HG03095 (cell line): ENCODE measurements around the gene FASTKD1.
"Not testable (repeated sequence)": the region's sequence is repeated elsewhere in the genome, so short reads cannot be mapped to it uniquely, and the experiment has no call there.

Experiments used
- ATAC-seq: cut with Tn5 transposase; IDR thresholded peaks from one replicate; pipeline ENCODE4 v1.9.1; 2021; ENCODE audit warnings: moderate library complexity; ENCODE audit not compliant: unreplicated experiment

FASTKD1 gene, protein sequence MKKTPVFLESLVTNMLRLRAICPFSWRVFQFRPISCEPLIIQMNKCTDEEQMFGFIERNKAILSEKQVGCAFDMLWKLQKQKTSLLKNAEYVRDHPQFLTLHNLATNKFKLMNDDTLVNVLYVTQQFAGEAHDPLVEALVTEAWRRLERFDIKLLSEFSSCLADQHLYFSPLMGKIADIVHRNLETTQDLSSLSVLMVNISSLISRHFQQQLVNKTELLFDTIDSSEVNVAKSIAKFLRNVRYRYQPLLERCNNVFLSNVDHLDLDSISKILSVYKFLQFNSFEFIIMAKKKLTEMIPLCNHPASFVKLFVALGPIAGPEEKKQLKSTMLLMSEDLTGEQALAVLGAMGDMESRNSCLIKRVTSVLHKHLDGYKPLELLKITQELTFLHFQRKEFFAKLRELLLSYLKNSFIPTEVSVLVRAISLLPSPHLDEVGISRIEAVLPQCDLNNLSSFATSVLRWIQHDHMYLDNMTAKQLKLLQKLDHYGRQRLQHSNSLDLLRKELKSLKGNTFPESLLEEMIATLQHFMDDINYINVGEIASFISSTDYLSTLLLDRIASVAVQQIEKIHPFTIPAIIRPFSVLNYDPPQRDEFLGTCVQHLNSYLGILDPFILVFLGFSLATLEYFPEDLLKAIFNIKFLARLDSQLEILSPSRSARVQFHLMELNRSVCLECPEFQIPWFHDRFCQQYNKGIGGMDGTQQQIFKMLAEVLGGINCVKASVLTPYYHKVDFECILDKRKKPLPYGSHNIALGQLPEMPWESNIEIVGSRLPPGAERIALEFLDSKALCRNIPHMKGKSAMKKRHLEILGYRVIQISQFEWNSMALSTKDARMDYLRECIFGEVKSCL

DNA sequence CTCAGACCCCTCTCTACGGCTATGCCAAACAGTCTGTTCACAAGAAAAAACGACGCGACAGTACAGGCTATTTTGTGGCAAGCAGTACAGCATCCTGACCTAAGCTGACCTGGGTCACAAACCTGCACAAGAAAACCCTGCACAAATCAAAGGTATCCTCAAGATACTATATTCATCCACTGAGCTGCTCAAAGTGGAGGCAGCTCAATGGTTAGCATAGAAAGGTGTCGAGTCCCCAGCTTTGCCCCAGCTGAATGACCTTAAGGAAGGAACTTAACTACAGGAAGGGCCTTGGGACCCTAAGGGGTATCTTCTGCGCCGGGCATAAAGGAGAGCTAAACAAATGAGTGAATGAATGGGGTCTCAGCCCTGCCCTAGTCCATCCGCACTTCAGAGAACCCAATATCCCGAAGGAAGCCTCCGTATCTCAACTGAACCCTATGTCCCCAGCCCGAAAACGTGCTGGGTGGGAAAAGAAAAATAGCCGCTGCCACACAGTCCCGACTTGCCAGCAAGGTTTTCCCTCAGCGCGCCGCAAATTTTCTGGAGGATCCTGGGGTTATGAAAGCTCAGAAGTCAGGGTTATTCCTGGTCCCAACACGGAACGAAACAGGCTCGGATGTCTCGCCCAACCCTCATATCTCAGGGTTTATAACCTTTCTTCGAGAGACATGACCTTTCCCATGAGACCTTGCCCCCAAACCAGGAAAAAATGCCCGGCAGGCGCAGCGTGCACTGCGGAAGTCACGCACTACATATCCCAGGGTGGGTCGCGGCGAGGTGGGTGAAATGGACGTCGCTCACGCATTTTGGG, at the start of gene FASTKD1:
Gene FASTKD1 (minus strand): TSS at position 706 of the 814 bp plus-strand sequence. CDS start 1,836 bp downstream, outside the sequence.
- ATAC-seq, result peak; percentile 99

GRCh38 chr2:169623235-169623634, 49.6 kb upstream of the FASTKD1 start:
- ATAC-seq, result no peak

GRCh38 chr2:169620509-169620908, 46.8 kb upstream of the FASTKD1 start:
- no peak for ATAC-seq

DNA sequence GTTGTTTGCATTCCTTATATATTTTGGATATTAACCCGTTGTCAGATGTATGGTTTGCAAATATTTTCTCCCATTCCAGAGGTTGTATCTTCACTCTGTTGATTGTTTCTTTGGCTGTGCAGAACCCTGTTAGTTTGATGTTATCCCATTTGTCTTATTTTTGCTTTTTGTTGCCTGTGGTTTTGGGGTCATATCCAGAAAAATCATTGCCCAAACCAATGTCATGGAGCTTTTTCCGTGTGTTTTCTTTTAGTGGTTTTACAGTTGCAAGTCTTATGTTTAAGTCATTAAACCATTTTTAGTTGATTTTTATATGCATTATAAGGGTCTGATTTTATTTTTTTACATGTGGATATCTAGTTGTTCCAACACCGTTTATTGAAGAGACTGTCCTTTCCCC, 46.3 kb upstream of the FASTKD1 start:
- no peak for ATAC-seq

GRCh38 chr2:169615982-169616381, 42.3 kb upstream of the FASTKD1 start:
- not testable (repeated sequence) for ATAC-seq

DNA sequence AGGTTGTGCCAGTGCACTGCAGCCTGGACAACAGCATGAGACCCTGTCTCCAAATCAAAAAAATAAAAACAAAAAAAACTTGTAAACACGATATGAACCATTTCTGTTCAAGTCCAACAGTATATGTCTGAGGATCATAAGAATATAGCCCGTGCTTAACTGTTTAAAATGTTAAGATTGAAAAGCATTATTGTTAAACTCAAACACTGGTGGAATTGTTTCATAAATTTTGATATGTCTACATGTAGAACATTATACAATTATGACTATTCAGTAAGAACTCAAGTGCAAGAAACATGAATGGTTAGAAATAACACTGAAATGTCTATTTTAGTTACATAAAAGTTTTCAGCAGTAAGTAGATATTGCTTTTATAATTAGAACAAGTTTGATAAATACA, 40.2 kb upstream of the FASTKD1 start:
- no peak for ATAC-seq

- no peak for ATAC-seq
Measured at GRCh38 chr2:169609264-169609663, 35.6 kb upstream of the FASTKD1 start.

DNA sequence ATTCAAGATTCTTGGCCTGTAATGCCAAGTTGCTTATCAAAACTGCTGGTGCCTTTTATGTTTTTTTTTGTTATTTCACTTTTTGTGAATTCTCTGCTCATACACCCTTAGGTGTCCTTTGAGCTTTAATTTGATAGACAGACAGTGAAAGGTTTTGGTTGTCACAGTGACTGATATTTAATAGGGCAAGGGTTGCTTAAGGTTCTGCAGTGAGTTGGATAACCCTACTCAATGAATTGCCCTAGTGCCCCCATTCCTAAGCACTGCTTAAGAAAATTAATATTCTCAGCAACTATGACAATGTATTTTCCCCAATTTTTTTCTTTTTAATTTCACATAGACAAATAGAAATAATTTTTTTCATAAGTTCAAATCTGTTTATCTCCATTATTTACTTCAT, 25.9 kb upstream of the FASTKD1 start:
- ATAC-seq, result no peak

GRCh38 chr2:169598982-169599381, 25.3 kb upstream of the FASTKD1 start:
- ATAC-seq, result no peak

- ATAC-seq, result not testable (repeated sequence)
Measured at GRCh38 chr2:169596546-169596945, 22.9 kb upstream of the FASTKD1 start.

DNA sequence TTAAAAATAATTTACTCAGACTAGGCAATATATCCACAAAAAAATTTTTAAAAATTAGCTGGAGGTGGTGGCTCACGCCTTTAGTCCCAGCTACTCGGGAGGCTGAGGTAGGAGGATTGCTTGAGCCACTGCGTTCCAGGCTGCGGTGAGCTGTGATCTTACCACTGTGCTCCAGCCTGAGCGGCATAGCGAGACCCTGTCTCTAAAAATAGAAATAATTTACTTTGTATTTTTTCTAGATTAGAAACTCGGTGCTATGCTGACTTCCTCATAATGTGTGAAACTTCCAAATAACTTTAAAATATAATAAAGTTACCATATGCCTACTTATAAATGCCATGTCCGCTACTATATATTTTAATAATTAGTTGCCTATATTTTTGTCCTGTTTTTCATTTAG, 17.1 kb upstream of the FASTKD1 start:
- ATAC-seq, result no peak

DNA sequence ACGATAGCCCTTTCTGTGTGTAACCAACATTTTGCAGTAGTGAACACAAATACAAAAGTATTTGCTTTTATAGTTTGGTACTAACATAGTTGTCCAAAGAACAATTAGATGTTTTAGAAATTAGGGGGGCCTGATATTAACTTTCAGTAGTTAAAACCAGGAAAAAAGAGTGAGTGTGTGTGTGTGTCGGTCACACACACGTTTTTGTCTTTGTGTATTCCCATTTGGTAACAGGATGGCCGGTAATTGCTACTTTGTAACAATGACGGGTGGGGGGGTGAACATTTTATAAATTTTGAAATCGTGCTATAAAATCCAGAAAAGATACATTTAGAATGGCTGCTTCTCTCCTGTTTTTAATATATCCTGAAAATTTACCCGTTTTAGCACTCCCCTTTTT, 12.0 kb upstream of the FASTKD1 start:
- ATAC-seq, result no peak

- peak; percentile 87 for ATAC-seq
Measured at GRCh38 chr2:169584005-169584877, 10.6 kb upstream of the FASTKD1 start, which contains the start of gene PPIG. TSS of gene PPIG (plus strand) at chr2:169584351. CDS start at chr2:169604042, 19,691 bp downstream.

GRCh38 chr2:169583518-169583917, 9.9 kb upstream of the FASTKD1 start:
- no peak for ATAC-seq

DNA sequence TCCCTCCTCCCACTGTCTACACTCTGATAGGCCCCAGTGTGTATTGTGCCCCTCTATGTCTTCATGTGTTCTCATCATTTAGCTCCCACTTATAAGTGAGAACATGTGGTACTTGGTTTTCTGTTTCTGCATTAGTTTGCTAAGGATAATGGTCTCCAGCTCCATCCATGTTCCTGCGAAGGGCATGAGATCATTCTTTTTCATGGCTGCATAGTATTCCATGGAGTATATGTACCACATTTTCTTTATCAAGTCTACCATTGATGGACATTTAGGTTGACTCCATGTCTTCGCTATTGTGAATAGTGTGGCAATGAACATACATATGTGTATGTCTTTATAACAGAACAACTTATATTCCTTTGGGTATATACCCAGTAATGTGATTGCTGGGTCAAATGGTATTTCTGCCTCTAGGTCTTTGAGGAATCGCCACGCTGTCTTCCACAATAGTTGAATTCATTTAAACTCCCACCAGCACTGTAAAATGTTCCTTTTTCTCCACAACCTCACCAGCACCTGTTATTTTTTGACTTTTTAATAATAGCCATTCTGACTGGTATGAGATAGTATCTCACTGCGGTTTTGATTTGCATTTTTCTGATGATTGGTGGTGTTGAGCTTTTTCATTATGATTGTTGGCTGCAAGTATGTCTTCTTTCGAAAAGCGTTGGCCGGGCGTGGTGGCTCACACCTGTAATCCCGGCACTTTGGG, 9.0 kb upstream of the FASTKD1 start:
- ATAC-seq, result not testable (repeated sequence)

DNA sequence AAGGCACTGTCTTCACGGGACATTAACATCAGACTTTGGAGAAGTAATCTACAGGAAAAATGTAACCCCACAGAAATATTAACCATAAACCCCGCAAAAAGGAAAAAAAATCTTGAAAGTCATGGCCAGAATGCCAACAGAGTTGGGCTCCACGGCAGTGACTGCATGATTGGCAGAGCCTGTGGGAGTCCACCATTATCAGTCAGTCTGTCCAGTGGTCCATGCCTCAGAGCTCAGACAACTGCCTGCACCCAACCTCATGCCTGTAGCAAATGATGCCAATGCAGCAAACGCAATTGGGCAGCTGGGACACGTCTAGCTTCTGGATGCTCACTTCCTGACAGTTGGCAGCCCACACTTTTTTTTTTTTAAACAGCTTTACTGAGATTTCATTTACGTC, 5.4 kb upstream of the FASTKD1 start:
- ATAC-seq, result no peak

DNA sequence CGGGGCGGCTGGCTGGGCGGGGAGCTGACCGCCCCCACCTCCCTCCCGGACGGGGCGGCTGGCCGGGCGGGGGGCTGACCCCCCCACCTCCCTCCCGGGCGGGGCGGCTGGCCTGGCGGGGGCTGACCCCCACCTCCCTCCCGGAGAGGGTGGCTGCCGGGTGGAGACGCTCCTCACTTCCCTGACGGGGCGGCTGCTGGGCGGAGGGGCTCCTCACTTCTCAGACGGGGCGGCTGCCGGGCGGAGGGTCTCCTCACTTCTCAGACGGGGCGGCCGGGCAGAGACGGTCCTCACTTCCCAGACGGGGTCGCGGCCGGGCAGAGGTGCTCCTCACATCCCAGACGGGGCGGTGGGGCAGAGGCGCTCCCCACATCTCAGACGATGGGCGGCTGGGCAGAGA, 1.6 kb upstream of the FASTKD1 start:
- ATAC-seq, result not testable (repeated sequence)

- ATAC-seq, result not testable (repeated sequence)
Measured at GRCh38 chr2:169574539-169574938, 874 bp upstream of the FASTKD1 start.

GRCh38 chr2:169573974-169574299, 272 bp upstream of the FASTKD1 start:
- no peak for ATAC-seq

GRCh38 chr2:169572821-169573159, 875 bp downstream of the FASTKD1 start:
- no peak for ATAC-seq
